ENCODE measurements around the gene LRRC8C.
A peak's percentile ranks its signal among the peaks of the same experiment; 100 is the strongest.

The LRRC8C gene

GRCh38 chr1:89706700-89707012 is 73.7 kb downstream of the LRRC8C start:
- Mint-ChIP-seq H3K36me3 (ENCODE audit: insufficient read depth) (peaks cover 25% of the 10 kb centered on the region), H3K27ac (ENCODE audit: low read depth) (no peak overlapping the region), H3K9me3 (no peaks in the 10 kb centered on the region), H3K27me3 (no peaks in the 10 kb centered on the region), H3K4me1 (peaks cover 38% of the 10 kb centered on the region), H3K4me3 (no peak overlapping the region)
- ATAC-seq (replicated peaks; ENCODE audit: extremely low read depth, poor library complexity, severe bottlenecking) (no peak), DNase-seq (ENCODE audit: low spot score in 2 of 2) (no peak)

DNA sequence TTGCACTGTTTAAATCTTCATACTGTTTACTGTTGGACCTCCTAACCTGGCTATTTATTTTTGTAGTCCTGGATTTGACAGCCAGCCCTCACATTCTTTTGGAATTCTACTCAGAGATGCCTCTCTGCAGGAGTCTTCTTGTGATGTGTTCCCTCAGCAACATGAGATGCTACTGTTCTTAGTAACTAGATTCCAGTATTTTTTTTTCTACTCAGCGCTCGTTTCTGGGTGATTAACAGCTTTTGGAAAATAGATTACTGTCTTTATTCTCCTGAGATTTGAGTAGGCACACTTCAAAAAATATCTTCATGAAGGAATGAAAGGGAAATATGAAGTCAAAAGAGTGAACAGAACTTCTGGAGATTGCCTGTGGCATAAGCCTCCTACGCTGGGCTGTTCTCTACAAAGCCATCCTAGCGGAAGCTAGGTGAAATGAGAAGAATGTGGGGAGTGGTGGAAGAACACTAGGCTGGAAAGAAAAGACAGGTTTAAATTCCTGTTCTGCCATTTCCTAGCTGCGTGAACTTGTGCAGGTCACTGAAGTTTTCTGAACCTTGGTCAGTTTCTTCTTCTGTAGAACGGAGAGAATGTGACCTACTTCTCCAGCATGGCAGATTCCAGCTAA is 75.9 kb downstream of the LRRC8C start:
- DNase-seq (ENCODE audit: low spot score in 2 of 2) = no peak
- peak overlapping the region; percentile 42 for H3K27ac Mint-ChIP-seq (ENCODE audit: low read depth)
- H3K36me3 Mint-ChIP-seq (ENCODE audit: insufficient read depth) = peaks cover 30% of the 10 kb centered on the region
- H3K4me3 Mint-ChIP-seq = no peak overlapping the region
- peaks cover 32% of the 10 kb centered on the region for H3K4me1 Mint-ChIP-seq
- ATAC-seq (replicated peaks; ENCODE audit: extremely low read depth, poor library complexity, severe bottlenecking) = no peak
- H3K9me3 Mint-ChIP-seq = no peaks in the 10 kb centered on the region
- no peaks in the 10 kb centered on the region for H3K27me3 Mint-ChIP-seq

GRCh38 chr1:89710498-89711139 is 77.7 kb downstream of the LRRC8C start:
- H3K36me3 Mint-ChIP-seq (ENCODE audit: insufficient read depth) = peaks cover 37% of the 10 kb centered on the region
- no peak for ATAC-seq (replicated peaks; ENCODE audit: extremely low read depth, poor library complexity, severe bottlenecking)

GRCh38 chr1:89711140-89711778 is 78.3 kb downstream of the LRRC8C start:
- no peak for DNase-seq (ENCODE audit: low spot score in 2 of 2)
- Mint-ChIP-seq H3K36me3 (ENCODE audit: insufficient read depth) (peaks cover 37% of the 10 kb centered on the region), H3K4me3 (no peak overlapping the region), H3K27ac (ENCODE audit: low read depth) (no peak overlapping the region), H3K9me3 (no peaks in the 10 kb centered on the region), H3K4me1 (peaks cover 37% of the 10 kb centered on the region), H3K27me3 (no peaks in the 10 kb centered on the region)
- ATAC-seq (replicated peaks; ENCODE audit: extremely low read depth, poor library complexity, severe bottlenecking) = no peak

More at GRCh38 chr1:89710498-89711139, 77.7 kb downstream of the LRRC8C start:
- no peaks in the 10 kb centered on the region for H3K9me3 Mint-ChIP-seq
- H3K27ac Mint-ChIP-seq (ENCODE audit: low read depth) = peak overlapping the region; percentile 30
- H3K27me3 Mint-ChIP-seq = no peaks in the 10 kb centered on the region
- H3K4me3 Mint-ChIP-seq = no peak overlapping the region
- no peak for DNase-seq (ENCODE audit: low spot score in 2 of 2)
- peaks cover 37% of the 10 kb centered on the region for H3K4me1 Mint-ChIP-seq

DNA sequence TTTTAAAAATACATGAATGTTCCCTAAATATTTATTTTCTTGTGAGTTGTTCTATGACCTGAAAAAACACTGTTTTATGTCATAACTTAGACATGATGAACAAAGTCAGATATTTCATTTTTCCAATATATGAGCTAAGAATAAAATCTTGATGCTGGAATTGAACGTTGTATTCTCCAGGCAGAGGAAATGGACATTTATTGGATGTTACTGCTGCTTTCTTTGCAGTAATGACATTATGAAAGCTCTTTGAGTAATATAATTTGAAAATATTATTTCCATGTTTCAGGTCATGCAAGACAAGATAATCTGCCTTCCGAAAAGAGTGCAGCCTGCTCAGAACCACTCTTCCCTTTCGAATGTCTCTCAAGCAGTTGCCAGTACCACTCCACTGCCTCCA is 79.5 kb downstream of the LRRC8C start:
- no peak for ATAC-seq (replicated peaks; ENCODE audit: extremely low read depth, poor library complexity, severe bottlenecking)
- H3K9me3 Mint-ChIP-seq = no peaks in the 10 kb centered on the region
- H3K36me3 Mint-ChIP-seq (ENCODE audit: insufficient read depth) = peaks cover 36% of the 10 kb centered on the region
- H3K4me3 Mint-ChIP-seq = no peak overlapping the region
- no peaks in the 10 kb centered on the region for H3K27me3 Mint-ChIP-seq
- H3K27ac Mint-ChIP-seq (ENCODE audit: low read depth) = peak overlapping the region; percentile 69
- no peak for DNase-seq (ENCODE audit: low spot score in 2 of 2)
- peaks cover 33% of the 10 kb centered on the region for H3K4me1 Mint-ChIP-seq

GRCh38 chr1:89715677-89716076 is 82.8 kb downstream of the LRRC8C start:
- H3K27ac Mint-ChIP-seq (ENCODE audit: low read depth) = no peak overlapping the region
- H3K4me3 Mint-ChIP-seq = no peak overlapping the region
- no peak for DNase-seq (ENCODE audit: low spot score in 2 of 2)
- no peaks in the 10 kb centered on the region for H3K27me3 Mint-ChIP-seq
- no peaks in the 10 kb centered on the region for H3K9me3 Mint-ChIP-seq
- H3K36me3 Mint-ChIP-seq (ENCODE audit: insufficient read depth) = peaks cover 30% of the 10 kb centered on the region
- no peak for ATAC-seq (replicated peaks; ENCODE audit: extremely low read depth, poor library complexity, severe bottlenecking)
- peaks cover 39% of the 10 kb centered on the region for H3K4me1 Mint-ChIP-seq

GRCh38 chr1:89719502-89720306 is 86.8 kb downstream of the LRRC8C start:
- ATAC-seq (replicated peaks; ENCODE audit: extremely low read depth, poor library complexity, severe bottlenecking) (peak; percentile 76), DNase-seq (ENCODE audit: low spot score in 2 of 2) (no peak)
- H3K4me3 Mint-ChIP-seq = peak overlapping the region; percentile 39
- no peaks in the 10 kb centered on the region for H3K27me3 Mint-ChIP-seq
- peaks cover 15% of the 10 kb centered on the region for H3K36me3 Mint-ChIP-seq (ENCODE audit: insufficient read depth)
- H3K4me1 Mint-ChIP-seq = peaks cover 59% of the 10 kb centered on the region
- H3K9me3 Mint-ChIP-seq = no peaks in the 10 kb centered on the region
- peak overlapping the region; percentile 95 for H3K27ac Mint-ChIP-seq (ENCODE audit: low read depth)

DNA sequence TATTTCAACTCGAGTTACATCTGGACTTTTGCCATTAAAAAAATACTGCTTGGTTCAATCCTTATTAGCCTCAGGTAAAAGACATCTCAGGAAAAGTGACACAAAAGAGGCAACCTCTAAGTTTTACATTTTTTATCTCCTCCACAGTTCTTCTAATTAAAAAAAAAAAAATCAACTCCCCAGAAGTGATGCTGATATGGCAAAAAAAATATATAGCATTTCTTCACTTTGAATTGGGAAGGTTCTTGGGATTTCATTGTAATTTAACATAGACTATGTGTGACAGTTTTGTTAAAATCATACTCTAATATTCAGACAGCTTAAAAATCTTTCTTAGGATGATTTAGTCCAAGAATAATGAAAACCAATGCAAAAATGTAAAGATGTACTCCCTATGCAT is 87.9 kb downstream of the LRRC8C start:
- ATAC-seq (replicated peaks; ENCODE audit: extremely low read depth, poor library complexity, severe bottlenecking) = no peak
- Mint-ChIP-seq H3K27ac (ENCODE audit: low read depth) (peak overlapping the region; percentile 95), H3K36me3 (ENCODE audit: insufficient read depth) (peaks cover 13% of the 10 kb centered on the region), H3K4me3 (no peak overlapping the region), H3K4me1 (peaks cover 65% of the 10 kb centered on the region), H3K9me3 (no peaks in the 10 kb centered on the region), H3K27me3 (no peaks in the 10 kb centered on the region)
- no peak for DNase-seq (ENCODE audit: low spot score in 2 of 2)

DNA sequence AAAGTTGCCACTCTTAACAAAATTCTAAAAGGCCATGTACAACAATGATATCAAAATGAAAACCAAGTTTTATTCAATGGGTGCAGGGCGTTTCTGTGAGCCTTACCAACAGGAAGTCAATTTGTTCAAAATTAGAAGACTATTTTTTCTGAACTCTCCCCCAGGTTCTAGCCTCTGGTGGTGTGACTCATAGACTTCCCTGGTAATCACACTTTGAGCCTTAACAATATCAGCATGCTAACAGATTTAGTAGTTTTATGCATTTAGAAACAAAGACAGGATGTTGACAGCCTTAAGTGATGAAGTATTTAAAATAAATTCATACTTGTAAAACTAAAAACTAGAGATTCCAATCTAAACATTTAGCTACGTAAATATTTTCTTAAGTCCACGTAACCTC is 88.4 kb downstream of the LRRC8C start:
- peak in 1 of 2 donors; percentile 33 for DNase-seq (ENCODE audit: low spot score in 2 of 2)
- peaks cover 70% of the 10 kb centered on the region for H3K4me1 Mint-ChIP-seq
- ATAC-seq (replicated peaks; ENCODE audit: extremely low read depth, poor library complexity, severe bottlenecking) = peak; percentile 86
- H3K4me3 Mint-ChIP-seq = peak overlapping the region; percentile 44
- peaks cover 13% of the 10 kb centered on the region for H3K36me3 Mint-ChIP-seq (ENCODE audit: insufficient read depth)
- H3K27ac Mint-ChIP-seq (ENCODE audit: low read depth) = peak overlapping the region; percentile 92
- H3K27me3 Mint-ChIP-seq = no peaks in the 10 kb centered on the region
- H3K9me3 Mint-ChIP-seq = no peaks in the 10 kb centered on the region

GRCh38 chr1:89723144-89723543 is 90.2 kb downstream of the LRRC8C start:
- no peak for ATAC-seq (replicated peaks; ENCODE audit: extremely low read depth, poor library complexity, severe bottlenecking)
- no peak for DNase-seq (ENCODE audit: low spot score in 2 of 2)
- Mint-ChIP-seq H3K36me3 (ENCODE audit: insufficient read depth) (peaks cover 10% of the 10 kb centered on the region), H3K4me1 (peaks cover 73% of the 10 kb centered on the region), H3K27ac (ENCODE audit: low read depth) (peak overlapping the region; percentile 71), H3K4me3 (no peak overlapping the region), H3K27me3 (no peaks in the 10 kb centered on the region), H3K9me3 (no peaks in the 10 kb centered on the region)

DNA sequence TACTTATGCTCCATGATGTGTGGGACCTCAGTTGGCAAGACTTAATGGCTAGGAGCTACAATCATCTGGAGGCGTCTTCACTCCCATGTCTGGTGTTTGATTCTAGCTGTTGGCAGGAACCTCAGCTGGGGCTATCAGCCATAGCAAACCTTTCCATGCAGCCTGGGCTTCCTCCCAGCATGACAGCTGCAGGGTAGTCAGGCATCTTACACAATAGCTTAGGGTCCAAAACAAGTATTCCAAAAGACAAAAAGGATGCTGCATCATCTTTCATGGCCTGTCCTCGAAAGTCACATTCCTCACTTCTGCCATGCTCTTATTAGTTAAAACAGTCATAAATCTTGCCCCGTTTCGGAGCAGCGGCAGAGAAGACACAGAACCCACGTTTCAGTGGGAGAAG is 90.9 kb downstream of the LRRC8C start:
- H3K9me3 Mint-ChIP-seq = no peaks in the 10 kb centered on the region
- peaks cover 10% of the 10 kb centered on the region for H3K36me3 Mint-ChIP-seq (ENCODE audit: insufficient read depth)
- ATAC-seq (replicated peaks; ENCODE audit: extremely low read depth, poor library complexity, severe bottlenecking) (no peak), DNase-seq (ENCODE audit: low spot score in 2 of 2) (no peak)
- no peak overlapping the region for H3K4me3 Mint-ChIP-seq
- H3K4me1 Mint-ChIP-seq = peaks cover 78% of the 10 kb centered on the region
- H3K27ac Mint-ChIP-seq (ENCODE audit: low read depth) = peak overlapping the region; percentile 71
- H3K27me3 Mint-ChIP-seq = no peaks in the 10 kb centered on the region

- ATAC-seq (replicated peaks; ENCODE audit: extremely low read depth, poor library complexity, severe bottlenecking) = no peak
- no peaks in the 10 kb centered on the region for H3K9me3 Mint-ChIP-seq
- H3K4me1 Mint-ChIP-seq = peaks cover 76% of the 10 kb centered on the region
- H3K4me3 Mint-ChIP-seq = no peak overlapping the region
- peaks cover 8% of the 10 kb centered on the region for H3K36me3 Mint-ChIP-seq (ENCODE audit: insufficient read depth)
- H3K27me3 Mint-ChIP-seq = no peaks in the 10 kb centered on the region
- DNase-seq (ENCODE audit: low spot score in 2 of 2) = no peak
- peak overlapping the region; percentile 41 for H3K27ac Mint-ChIP-seq (ENCODE audit: low read depth)
Measured at GRCh38 chr1:89724369-89725010, 91.6 kb downstream of the LRRC8C start.
